ENCODE results near the gene PPM1D.
"Not testable (repeated sequence)": the region's sequence is repeated elsewhere in the genome, so short reads cannot be mapped to it uniquely, and the experiment has no call there.

Gene PPM1D

GRCh38 chr17:60599620-60600489, at the start of gene PPM1D:
PPM1D (plus strand) TSS chr17:60600193; CDS start chr17:60600415, 222 bp downstream.
- no peak for TF ChIP-seq CTCF (IDR thresholded peaks at IDR 0.05)
- no peak for TF ChIP-seq ZFX (IDR thresholded peaks at IDR 0.05; ENCODE audit: borderline replicate concordance)
- peak within 1 kb of the TSS; percentile 95 for H3K27ac ChIP-seq

GRCh38 chr17:60552255-60552654, 47.7 kb upstream of the PPM1D start:
- H3K27ac ChIP-seq: not testable (repeated sequence)

GRCh38 chr17:60554377-60554788, 45.6 kb upstream of the PPM1D start:
- no peak overlapping the region for H3K27ac ChIP-seq
- no peak for TF ChIP-seq ZFX (IDR thresholded peaks at IDR 0.05; ENCODE audit: borderline replicate concordance)
- TF ChIP-seq CTCF (IDR thresholded peaks at IDR 0.05): no peak

GRCh38 chr17:60555786-60556185, 44.2 kb upstream of the PPM1D start:
- no peak overlapping the region for H3K27ac ChIP-seq
- no peak for TF ChIP-seq ZFX (IDR thresholded peaks at IDR 0.05; ENCODE audit: borderline replicate concordance)
- no peak for TF ChIP-seq CTCF (IDR thresholded peaks at IDR 0.05)

- no peak for TF ChIP-seq ZFX (IDR thresholded peaks at IDR 0.05; ENCODE audit: borderline replicate concordance)
- TF ChIP-seq CTCF (IDR thresholded peaks at IDR 0.05): no peak
- no peak overlapping the region for H3K27ac ChIP-seq
Measured at GRCh38 chr17:60557805-60558204, 42.2 kb upstream of the PPM1D start.

GRCh38 chr17:60559659-60559994, 40.4 kb upstream of the PPM1D start:
- TF ChIP-seq ZFX (IDR thresholded peaks at IDR 0.05; ENCODE audit: borderline replicate concordance): no peak
- no peak for TF ChIP-seq CTCF (IDR thresholded peaks at IDR 0.05)
- no peak overlapping the region for H3K27ac ChIP-seq

GRCh38 chr17:60559995-60560859, 39.8 kb upstream of the PPM1D start:
- H3K27ac ChIP-seq: no peak overlapping the region

More at GRCh38 chr17:60559995-60560859, 39.8 kb upstream of the PPM1D start:
- TF ChIP-seq ZFX (IDR thresholded peaks at IDR 0.05; ENCODE audit: borderline replicate concordance): no peak
- no peak for TF ChIP-seq CTCF (IDR thresholded peaks at IDR 0.05)

Measured in 22Rv1 (cell line).